IMR-90 (cell line): ENCODE data around the gene HRH3.

Source experiments
- CEBPB ChIP-seq: IDR thresholded peaks from 2 replicates; pipeline ENCODE4 v1.6.1; 2012; ENCODE audit warnings: low read depth, low read length, improper control_type of control experiment
- CHD1 ChIP-seq: IDR thresholded peaks from 2 replicates; pipeline ENCODE4 v1.6.1; 2012; ENCODE audit warnings: low read depth, low read length, improper control_type of control experiment
- MAFK ChIP-seq: IDR thresholded peaks from 2 replicates; pipeline ENCODE4 v1.6.1; 2012; ENCODE audit warnings: low read depth, low read length, improper control_type of control experiment
- MAZ ChIP-seq: IDR thresholded peaks from 2 replicates; pipeline ENCODE4 v1.6.1; 2012; ENCODE audit warnings: low read depth, mild to moderate bottlenecking, low read length, improper control_type of control experiment, moderate library complexity, borderline replicate concordance
- MXI1 ChIP-seq: IDR thresholded peaks from 2 replicates; pipeline ENCODE4 v1.6.1; 2012; ENCODE audit warnings: low read depth, mild to moderate bottlenecking, low read length, moderate library complexity, borderline replicate concordance
- POLR2A ChIP-seq: IDR thresholded peaks from 2 replicates; pipeline ENCODE4 v1.6.1; 2012; ENCODE audit warnings: mild to moderate bottlenecking, low read depth, low read length
- RAD21 ChIP-seq: IDR thresholded peaks from 2 replicates; pipeline ENCODE4 v1.6.1; 2012; ENCODE audit warnings: low read length, improper control_type of control experiment
- RCOR1 ChIP-seq: IDR thresholded peaks from 2 replicates; pipeline ENCODE4 v1.6.1; 2012; ENCODE audit warnings: mild to moderate bottlenecking, low read length, improper control_type of control experiment; ENCODE audit not compliant: insufficient replicate concordance
- RFX5 ChIP-seq: IDR thresholded peaks from 2 replicates; pipeline ENCODE4 v1.8.0; 2012; ENCODE audit warnings: low read depth, mild to moderate bottlenecking, low read length, moderate library complexity
- SMC3 ChIP-seq: fragments of 150-350 bp; IDR thresholded peaks from 2 replicates; pipeline ENCODE4 v1.6.1; 2016; ENCODE audit warnings: low read depth, mild to moderate bottlenecking, antibody characterized with exemption, low read length, moderate library complexity
- TF ChIP-seq, protein P1 (sequence below): conservative IDR thresholded peaks from 2 replicates; pipeline ENCODE4 v1.5.1; 2012; ENCODE audit warnings: mild to moderate bottlenecking, low read depth, low read length, improper control_type of control experiment
- TF ChIP-seq, protein P2 (sequence below): fragments of 150-350 bp; IDR thresholded peaks from 2 replicates; pipeline ENCODE4 v1.6.1; 2017; ENCODE audit warnings: mild to moderate bottlenecking, antibody characterized with exemption, low read length, low read depth
- TF ChIP-seq, protein P3 (sequence below): fragments of 150-350 bp; IDR thresholded peaks from 2 replicates; pipeline ENCODE4 v1.6.1; 2016; ENCODE audit warnings: low read depth, mild to moderate bottlenecking, low read length, moderate library complexity, borderline replicate concordance

DNA sequence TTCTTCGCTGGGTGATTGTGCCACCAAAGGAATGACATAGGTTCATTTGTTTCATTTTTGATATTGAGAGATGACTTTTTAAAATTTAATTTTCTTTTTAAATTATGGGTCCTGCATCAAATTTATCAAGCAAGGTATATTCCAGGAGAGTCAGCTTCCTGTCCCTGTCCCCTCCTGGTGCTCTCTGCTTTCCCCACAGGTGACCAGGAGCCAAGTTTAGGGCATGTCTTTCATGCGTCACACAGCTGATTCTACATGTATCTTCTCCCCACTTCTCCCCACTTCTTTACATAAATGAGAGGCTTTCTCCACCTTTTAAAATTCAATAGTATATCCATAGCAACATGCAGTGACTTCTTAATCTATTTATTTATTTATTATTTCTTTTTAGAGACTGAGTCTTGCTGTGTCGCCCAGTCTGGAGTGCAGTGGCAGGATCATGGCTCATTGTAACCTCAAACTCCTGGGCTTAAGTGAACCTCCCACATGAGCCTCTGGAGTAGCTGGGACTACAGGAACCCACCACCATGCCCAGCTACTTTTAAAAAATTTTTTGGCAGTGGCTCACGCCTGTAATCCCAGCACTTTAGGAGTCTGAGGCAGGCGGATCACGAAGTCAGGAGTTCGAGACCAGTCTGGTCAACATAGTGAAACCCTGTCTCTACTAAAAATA, 48.3 kb upstream of the HRH3 start:
- TF ChIP-seq POLR2A (no peak), MAFK (no peak), RFX5 (no peak), RAD21 (no peak), MAZ (no peak), RCOR1 (no peak), MXI1 (no peak), CHD1 (no peak), SMC3 (no peak), CEBPB (no peak)
- TF ChIP-seq, protein P1, sequence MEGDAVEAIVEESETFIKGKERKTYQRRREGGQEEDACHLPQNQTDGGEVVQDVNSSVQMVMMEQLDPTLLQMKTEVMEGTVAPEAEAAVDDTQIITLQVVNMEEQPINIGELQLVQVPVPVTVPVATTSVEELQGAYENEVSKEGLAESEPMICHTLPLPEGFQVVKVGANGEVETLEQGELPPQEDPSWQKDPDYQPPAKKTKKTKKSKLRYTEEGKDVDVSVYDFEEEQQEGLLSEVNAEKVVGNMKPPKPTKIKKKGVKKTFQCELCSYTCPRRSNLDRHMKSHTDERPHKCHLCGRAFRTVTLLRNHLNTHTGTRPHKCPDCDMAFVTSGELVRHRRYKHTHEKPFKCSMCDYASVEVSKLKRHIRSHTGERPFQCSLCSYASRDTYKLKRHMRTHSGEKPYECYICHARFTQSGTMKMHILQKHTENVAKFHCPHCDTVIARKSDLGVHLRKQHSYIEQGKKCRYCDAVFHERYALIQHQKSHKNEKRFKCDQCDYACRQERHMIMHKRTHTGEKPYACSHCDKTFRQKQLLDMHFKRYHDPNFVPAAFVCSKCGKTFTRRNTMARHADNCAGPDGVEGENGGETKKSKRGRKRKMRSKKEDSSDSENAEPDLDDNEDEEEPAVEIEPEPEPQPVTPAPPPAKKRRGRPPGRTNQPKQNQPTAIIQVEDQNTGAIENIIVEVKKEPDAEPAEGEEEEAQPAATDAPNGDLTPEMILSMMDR = no peak
- TF ChIP-seq, protein P2, sequence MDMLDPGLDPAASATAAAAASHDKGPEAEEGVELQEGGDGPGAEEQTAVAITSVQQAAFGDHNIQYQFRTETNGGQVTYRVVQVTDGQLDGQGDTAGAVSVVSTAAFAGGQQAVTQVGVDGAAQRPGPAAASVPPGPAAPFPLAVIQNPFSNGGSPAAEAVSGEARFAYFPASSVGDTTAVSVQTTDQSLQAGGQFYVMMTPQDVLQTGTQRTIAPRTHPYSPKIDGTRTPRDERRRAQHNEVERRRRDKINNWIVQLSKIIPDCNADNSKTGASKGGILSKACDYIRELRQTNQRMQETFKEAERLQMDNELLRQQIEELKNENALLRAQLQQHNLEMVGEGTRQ = no peak
- TF ChIP-seq, protein P3, sequence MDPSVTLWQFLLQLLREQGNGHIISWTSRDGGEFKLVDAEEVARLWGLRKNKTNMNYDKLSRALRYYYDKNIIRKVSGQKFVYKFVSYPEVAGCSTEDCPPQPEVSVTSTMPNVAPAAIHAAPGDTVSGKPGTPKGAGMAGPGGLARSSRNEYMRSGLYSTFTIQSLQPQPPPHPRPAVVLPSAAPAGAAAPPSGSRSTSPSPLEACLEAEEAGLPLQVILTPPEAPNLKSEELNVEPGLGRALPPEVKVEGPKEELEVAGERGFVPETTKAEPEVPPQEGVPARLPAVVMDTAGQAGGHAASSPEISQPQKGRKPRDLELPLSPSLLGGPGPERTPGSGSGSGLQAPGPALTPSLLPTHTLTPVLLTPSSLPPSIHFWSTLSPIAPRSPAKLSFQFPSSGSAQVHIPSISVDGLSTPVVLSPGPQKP = no peak
